Measurements from ENCODE around the gene SSBP3.
A peak's percentile ranks its signal among the peaks of the same experiment; 100 is the strongest.

Gene SSBP3

GRCh38 chr1:54266908-54267307, 139.3 kb downstream of the SSBP3 start:
- DNase-seq (ENCODE audit: low read depth, low spot score) = no peak

- DNase-seq (ENCODE audit: low read depth, low spot score) = no peak
Observed at GRCh38 chr1:54266195-54266594, 140.0 kb downstream of the SSBP3 start.

GRCh38 chr1:54265659-54266058, 140.5 kb downstream of the SSBP3 start:
- DNase-seq (ENCODE audit: low read depth, low spot score) = no peak

GRCh38 chr1:54265126-54265525, 141.1 kb downstream of the SSBP3 start:
- no peak for DNase-seq (ENCODE audit: low read depth, low spot score)

- no peak for DNase-seq (ENCODE audit: low read depth, low spot score)
Observed at GRCh38 chr1:54263601-54264226, 142.5 kb downstream of the SSBP3 start.

GRCh38 chr1:54262244-54262643, 143.9 kb downstream of the SSBP3 start:
- DNase-seq (ENCODE audit: low read depth, low spot score) = no peak

GRCh38 chr1:54260810-54261209, 145.4 kb downstream of the SSBP3 start:
- no peak for DNase-seq (ENCODE audit: low read depth, low spot score)

GRCh38 chr1:54259546-54260140, 146.6 kb downstream of the SSBP3 start:
- DNase-seq (ENCODE audit: low read depth, low spot score) = no peak

- no peak for DNase-seq (ENCODE audit: low read depth, low spot score)
Observed at GRCh38 chr1:54257876-54258275, 148.3 kb downstream of the SSBP3 start.

GRCh38 chr1:54257346-54257620, 148.9 kb downstream of the SSBP3 start:
- DNase-seq (ENCODE audit: low read depth, low spot score) = no peak

- no peak for DNase-seq (ENCODE audit: low read depth, low spot score)
Observed at GRCh38 chr1:54256522-54257345, 149.5 kb downstream of the SSBP3 start.

- DNase-seq (ENCODE audit: low read depth, low spot score) = no peak
Observed at GRCh38 chr1:54255026-54255702, 151.0 kb downstream of the SSBP3 start.

- DNase-seq (ENCODE audit: low read depth, low spot score) = no peak
Observed at GRCh38 chr1:54254055-54254454, 152.1 kb downstream of the SSBP3 start.

- DNase-seq (ENCODE audit: low read depth, low spot score) = peak; percentile 48
Observed at GRCh38 chr1:54253480-54253879, 152.7 kb downstream of the SSBP3 start.

- peak; percentile 24 for DNase-seq (ENCODE audit: low read depth, low spot score)
Observed at GRCh38 chr1:54252371-54252936, 153.7 kb downstream of the SSBP3 start.

- no peak for DNase-seq (ENCODE audit: low read depth, low spot score)
Observed at GRCh38 chr1:54250670-54251069, 155.5 kb downstream of the SSBP3 start.

- DNase-seq (ENCODE audit: low read depth, low spot score) = no peak
Observed at GRCh38 chr1:54249819-54250435, 156.3 kb downstream of the SSBP3 start.

- DNase-seq (ENCODE audit: low read depth, low spot score) = no peak
Observed at GRCh38 chr1:54248966-54249365, 157.2 kb downstream of the SSBP3 start.

- no peak for DNase-seq (ENCODE audit: low read depth, low spot score)
Observed at GRCh38 chr1:54247863-54248515, 158.2 kb downstream of the SSBP3 start.

GRCh38 chr1:54246116-54246721, 160.0 kb downstream of the SSBP3 start:
- DNase-seq (ENCODE audit: low read depth, low spot score) = no peak

- DNase-seq (ENCODE audit: low read depth, low spot score) = no peak
Observed at GRCh38 chr1:54245501-54245900, 160.7 kb downstream of the SSBP3 start.
